Measurements from ENCODE around the gene SCG3.

The SCG3 gene

GRCh38 chr15:51760805-51761204 is 79.5 kb downstream of the SCG3 start:
- no peak for DNase-seq

GRCh38 chr15:51765751-51766150 is 84.4 kb downstream of the SCG3 start:
- no peak for DNase-seq

GRCh38 chr15:51766341-51766740 is 85.0 kb downstream of the SCG3 start:
- DNase-seq = no peak

- DNase-seq = no peak
Observed at GRCh38 chr15:51768018-51768417, 86.7 kb downstream of the SCG3 start.
